COLO829 (cell line): ENCODE data around the gene FAM120B.
"Not testable (repeated sequence)": the region's sequence is repeated elsewhere in the genome, so short reads cannot be mapped to it uniquely, and the experiment has no call there.

ENCODE experiments used
- DNase-seq: peaks from one replicate; pipeline ENCODE4 v3.0.0; 2012; ENCODE audit warnings: low spot score

The FAM120B gene

DNA sequence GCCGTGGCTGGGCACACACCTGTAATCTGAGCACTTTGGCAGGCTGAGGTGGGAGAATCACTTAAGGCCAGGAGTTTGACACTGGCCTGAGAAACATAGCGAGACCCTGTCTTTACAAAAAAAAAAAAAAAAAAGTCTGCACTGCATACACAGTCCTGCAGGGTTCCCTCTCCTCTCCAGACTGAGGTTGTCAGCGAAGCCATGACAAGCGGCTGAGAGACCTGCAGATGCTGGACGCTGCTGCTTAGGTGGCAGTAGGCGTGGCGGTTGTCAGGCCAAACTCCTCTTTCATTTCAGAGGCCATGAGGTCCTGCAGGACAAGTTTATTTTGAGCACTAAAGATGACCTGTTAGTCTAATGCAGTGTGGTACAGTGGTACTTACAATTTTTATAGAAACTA lies 86.5 kb downstream of the FAM120B start:
- no peak for DNase-seq

DNA sequence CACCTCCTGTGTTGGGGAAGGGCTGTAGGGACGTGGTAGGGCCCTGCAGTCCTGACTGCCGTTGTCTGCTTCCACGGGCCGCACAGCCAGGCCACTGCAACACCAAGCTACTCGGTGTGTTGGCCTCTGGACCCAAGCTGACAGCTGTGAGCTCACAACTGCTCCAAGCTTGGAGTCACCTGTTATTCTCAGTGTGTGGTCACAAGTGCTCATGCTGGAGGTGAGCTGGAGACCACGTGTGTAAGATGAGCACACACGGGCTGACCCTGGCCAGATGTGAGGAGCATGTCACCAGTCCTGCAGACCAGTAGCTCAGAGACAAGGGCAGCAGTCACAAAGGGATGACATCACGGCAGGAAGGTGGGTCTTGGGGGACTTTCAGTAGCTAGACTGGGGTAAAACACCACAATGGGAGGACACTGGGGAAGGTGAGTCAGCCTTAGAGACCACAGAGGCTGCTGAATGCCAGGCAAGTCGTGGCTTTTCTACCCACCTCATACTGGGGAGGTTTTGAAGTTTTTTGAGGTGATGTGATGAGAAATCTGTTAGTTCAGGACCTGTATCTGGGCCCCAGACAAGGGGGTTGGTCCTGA lies 87.3 kb downstream of the FAM120B start:
- DNase-seq = no peak

DNA sequence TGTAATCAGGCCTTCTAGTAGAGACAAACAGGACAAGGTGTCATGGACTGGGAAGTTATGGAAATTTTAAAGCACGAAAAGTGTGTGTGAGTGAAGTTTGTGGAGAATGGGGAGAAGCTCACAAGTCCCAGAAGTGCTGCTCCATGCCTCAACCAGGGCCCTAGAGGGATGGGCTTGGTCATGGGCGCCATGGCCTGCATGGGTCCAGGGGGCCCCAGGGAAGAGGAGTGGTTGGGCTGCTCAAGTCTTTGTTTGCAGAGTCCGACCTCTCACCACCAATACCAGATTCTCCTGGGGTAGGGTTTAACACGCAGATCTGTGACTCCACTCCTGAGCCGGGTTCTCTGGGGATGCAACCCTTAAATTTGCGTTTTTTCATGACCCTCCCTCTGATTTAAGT lies 88.4 kb downstream of the FAM120B start:
- no peak for DNase-seq

DNA sequence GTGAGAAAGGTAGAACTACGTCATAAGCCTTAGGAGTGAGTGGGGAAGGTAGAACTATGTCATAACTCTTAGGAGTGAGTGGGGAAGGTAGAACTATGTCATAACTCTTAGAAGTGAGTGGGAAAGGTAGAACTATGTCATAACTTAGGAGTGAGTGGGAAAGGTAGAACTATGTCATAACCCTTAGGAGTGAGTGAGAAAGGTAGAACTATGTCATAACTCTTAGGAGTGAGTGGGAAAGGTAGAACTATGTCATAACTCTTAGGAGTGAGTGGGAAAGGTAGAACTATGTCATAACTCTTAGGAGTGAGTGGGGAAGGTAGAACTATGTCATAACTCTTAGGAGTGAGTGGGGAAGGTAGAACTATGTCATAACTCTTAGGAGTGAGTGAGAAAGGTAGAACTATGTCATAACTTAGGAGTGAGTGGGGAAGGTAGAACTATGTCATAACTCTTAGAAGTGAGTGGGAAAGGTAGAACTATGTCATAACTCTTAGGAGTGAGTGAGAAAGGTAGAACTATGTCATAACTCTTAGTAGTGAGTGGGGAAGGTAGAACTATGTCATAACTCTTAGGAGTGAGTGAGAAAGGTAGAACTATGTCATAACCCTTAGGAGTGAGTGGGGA lies 92.3 kb downstream of the FAM120B start:
- DNase-seq = not testable (repeated sequence)

DNA sequence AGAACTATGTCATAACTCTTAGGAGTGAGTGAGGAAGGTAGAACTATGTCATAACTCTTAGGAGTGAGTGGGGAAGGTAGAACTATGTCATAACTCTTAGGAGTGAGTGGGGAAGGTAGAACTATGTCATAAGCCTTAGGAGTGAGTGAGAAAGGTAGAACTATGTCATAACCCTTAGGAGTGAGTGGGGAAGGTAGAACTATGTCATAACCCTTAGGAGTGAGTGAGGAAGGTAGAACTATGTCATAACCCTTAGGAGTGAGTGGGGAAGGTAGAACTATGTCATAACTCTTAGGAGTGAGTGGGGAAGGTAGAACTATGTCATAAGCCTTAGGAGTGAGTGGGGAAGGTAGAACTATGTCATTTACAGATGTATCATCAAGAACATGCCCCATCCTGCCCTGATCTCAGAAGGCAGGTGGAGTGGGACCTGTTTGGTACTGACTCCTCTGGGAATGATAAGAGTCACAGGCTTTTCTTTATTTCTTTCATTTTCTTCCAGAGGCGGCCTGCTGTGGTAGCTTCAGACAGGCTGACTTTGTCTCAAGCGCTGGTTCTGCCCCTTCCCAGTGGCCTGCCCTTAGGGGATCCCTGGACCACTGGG lies 93.5 kb downstream of the FAM120B start:
- not testable (repeated sequence) for DNase-seq

DNA sequence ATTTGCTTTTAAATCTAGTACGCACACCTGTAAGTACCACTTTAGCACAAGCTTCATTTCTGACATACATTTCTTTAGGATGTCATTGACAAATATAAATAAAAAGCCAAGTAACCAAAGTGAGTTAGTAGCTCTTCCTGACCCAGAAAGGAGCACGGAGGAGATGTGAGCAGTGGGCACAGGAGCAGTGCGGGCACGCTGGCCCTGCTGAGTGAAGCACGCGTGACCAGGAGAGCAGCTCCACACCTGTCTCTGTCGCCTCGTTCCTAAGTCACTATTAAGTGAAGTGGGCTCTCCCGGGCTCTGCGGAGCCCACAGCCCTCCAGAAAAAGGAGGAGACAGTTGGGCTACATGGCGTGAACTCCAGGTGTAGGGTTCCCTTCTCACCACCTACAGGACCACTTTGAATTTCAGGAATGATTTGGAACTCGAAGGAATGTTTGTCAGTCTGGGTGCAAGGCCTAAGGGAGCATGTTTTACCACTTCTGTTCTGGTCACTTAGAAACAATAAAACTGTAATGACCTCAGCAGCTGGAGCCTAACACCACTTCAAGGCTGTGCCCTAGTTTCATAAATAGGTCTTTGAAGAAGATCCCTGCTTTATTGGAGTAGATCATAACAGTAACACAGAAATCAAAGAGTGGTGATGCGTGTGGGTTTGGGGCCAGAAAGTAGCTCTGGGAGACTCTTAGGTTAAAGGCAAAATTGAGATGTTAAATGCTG lies 95.9 kb downstream of the FAM120B start:
- no peak for DNase-seq

DNA sequence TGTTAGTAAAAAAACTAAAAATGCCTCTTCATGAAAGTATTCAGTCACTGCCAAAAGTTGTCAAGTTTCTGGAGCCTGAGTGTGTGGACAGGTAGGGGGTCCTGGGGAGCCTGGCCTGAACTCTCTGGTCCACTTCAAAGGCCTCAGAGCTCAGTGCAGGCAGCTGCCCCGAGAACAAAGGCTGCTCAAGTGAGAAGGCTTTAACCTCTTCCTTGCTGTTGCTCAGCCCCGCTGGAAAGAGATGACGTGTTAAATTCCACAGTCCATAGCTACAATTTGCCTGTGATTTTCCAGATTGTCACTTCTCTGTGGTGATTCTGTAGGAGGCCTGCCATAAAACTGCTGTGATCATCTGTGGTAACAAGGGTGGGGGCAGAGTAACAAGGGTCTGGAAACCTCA lies 96.9 kb downstream of the FAM120B start:
- DNase-seq = no peak

DNA sequence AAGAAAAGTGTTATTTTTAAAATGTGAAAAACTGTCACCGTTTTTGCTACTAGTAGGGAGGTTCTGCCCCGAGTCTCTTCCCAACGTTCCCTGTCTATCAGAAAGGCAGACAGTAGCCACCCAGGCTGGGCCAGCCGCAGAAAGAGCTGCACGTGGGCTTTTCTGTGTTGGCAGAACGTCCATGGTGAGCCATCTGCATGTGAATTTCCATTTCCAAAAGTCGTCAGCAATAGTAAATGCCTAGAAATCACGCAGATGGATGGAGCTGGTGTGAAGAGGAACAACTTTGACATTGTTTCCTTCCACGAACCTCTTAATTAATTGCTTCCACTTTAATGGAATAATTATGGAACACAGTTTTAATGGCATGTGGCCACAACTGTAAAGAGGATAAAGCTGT lies 97.5 kb downstream of the FAM120B start:
- no peak for DNase-seq

DNA sequence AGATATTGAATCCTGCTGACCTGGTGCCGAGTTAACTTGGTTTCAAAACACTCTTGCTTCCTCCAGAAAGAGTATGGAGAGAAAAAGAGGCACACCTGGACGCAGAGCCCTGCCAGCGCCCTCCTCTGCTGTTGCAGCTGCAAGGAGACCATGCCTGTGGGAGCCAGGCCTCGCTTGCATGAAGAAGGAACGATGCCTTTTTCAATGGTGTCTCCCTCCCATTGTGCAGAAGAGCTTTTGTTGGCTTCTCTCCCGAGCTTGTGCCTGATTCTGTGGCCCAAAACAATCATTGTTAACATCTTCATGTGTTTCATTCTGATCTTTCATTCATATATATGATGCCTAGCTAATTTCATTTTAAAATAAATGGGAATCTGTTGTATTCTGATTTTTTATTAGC lies 98.1 kb downstream of the FAM120B start:
- DNase-seq = no peak

DNA sequence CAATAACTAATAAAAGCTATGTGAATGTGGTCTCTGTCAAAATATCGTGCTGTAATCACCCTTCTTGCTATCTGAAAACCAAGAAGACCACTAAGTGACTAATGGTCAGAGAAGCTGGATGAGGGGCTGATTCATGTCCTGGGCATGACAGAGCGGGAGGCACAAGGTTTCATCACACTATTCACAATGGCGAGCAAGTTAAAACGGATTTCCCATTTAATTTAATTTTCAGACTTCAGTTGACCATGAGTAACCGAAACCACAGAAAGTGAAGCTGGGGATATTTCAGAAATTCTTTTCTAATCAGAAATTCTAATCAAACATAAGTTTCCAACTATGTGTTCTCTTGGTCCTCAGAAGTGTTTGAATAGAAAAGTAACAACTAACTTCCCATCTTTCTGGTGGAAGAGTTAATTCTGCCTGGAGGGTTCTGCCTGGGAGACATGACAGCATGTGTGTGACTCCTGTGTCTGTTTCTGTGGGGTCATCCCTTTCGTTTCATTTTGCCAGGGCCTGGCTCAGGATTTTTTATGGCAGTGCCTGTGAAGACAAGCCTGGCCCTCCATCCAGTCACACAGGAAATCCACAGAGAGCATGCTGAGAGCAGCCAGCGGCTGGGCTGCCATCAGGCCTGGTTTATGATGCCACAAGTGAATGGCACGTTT lies 98.9 kb downstream of the FAM120B start:
- no peak for DNase-seq

DNA sequence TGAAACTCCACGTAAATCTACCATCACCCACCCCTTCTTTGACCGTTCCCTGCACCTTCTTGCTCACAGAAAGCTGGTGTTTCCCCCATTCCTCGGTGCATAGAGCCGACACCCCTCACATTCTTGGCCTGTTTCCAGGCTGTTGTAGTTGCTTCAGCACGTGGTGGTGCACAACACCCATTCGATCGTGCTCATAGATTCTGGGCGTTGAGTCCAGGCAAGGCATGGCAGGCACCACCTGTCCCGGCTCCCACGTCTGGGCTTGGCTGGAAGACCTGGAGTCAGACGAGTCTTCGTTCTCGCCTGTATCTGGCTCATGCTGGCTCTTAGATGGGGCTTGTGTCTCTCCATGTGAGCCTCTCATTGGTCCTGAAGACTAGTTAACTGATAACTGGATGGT lies 100.6 kb downstream of the FAM120B start:
- DNase-seq = no peak

DNA sequence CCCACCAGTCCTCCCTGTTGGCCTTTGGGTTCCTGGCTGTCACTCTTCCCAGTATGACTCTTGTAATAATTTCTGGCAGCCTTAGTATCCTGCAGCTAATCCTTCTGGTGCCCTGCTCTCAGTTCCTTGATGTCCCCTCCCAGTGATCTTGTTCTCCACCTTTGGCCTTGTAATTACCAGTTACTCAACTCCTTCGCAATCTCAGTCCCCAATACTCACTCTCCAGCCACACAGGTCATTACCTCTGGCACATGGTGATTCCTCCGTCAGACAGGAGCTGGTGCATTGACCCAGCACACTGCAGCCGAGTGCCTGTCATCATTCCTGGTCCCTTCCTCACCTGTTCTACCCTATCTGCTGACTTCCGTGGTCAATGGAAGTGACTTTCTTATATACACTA lies 101.4 kb downstream of the FAM120B start:
- no peak for DNase-seq

DNA sequence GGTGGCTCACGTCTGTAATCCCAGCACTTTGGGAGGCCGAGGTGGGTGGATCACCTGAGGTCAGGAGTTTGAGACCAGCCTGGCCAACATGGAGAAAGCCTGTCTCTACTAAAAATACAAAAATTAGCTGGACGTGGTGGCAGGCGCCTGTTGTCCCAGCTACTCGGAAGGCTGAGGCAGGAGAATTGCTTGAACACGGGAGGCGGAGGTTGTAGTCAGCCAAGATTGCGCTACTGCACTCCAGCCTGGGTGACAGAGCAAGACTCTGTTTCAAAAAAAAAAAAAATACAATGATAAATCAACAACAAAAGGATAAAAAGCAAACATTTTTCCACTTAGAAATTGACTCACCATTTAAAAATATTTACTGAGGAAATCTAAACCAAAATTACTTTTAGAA lies 103.2 kb downstream of the FAM120B start:
- DNase-seq = not testable (repeated sequence)

DNA sequence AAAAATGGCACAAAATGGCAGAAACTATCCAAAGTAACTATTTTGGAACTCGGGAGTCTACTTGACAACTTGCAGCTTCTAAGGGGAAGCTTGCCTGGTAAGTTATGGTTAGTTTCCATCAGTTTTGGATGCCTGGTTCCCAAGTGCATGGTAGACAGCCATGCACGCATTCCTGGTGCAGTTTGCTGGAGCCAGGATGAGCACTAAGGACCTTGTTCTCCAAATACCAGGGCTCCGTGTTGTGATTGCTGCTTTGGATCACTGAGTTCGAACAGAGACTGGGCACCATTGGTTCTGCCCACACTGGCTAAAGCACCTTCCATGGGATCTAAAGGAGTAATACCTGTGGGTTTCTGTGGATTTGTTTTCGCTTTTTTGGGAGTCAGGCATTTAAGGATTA lies 103.7 kb downstream of the FAM120B start:
- DNase-seq = no peak

DNA sequence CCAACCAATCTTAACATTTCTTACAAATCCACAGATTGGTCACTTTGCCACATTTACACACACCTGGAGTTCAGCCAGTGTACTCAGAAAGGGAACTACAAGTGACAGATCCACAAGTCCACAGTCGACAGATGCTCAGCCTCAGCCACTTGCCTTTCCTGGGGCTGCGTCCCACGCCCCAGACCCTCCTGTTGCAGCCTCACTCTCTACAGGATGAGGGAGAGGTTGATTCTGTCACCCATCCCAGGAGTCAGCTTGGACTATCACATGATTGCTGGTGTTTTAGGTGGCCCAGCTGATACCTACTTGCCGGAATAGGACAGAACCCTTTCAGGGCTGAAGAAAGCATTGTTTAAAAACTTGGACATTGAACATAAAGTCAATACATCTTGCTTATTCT lies 108.8 kb downstream of the FAM120B start:
- DNase-seq = no peak

DNA sequence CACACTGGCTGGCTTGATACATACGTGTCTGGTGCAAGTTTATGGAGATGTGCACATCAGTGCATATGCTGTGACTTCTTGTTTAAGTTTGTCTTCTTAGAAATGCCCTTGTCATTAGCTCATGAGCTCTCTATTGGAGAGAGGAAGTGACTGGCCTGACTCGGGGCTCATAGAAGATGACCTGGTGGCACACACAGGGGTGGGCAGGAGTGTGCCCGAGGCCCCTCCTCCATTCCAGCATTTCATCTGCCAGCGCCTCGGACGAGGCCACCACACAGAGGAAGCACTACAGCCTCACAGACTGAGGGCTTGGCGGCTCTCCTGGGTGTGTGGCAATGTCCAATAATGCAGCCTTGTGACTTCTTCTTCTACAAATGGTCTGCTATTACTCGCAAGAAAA lies 109.7 kb downstream of the FAM120B start:
- DNase-seq = no peak

DNA sequence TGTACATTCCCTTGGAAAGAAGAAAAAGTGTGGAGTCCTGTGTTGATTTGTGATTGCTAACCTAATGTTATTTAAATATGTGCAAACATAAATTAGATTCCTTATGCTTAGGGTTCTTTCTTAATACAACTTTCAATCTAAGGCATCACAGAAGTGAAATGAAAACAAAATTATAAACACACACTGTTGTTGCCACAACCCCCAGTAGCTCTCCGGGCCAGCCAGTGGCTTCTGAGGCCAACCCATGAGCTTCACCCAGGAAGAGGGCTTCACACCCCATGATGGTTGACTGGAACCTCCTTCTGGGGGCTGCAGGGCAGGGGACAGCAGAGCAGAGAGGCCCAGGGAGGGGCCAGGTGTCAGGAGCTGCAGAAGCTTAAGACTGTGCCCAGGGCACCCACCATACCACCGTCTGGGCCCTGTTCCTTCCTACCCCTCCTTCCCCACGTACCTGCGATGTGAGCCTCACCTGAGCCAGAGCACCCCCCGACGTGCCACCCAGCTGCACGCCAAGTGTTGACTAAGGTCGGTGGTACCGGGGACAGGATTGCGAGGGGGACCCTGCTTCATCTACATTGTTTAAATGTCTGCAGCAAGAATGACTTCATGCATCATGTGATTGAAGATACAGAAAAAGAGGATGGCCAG lies 110.5 kb downstream of the FAM120B start:
- DNase-seq = no peak

DNA sequence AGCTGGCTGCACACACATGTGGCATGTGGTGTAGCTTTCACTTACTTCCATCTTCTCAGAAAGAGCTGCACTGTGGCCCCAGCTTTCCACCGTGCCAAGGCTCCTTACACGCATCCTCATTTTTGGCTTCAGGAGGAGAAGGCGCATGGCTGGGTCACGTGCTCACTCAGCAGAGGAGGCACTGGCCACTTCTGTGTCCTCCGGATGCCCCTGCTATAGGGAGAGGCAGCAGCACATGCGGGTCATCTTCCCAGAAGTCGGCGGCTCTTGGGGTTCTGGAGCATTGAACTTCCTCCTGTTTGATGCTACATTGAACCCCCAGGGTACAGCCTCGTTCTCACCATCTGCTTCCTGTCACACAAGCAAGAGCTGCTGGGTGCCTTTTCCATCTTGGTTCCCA lies 111.3 kb downstream of the FAM120B start:
- no peak for DNase-seq

DNA sequence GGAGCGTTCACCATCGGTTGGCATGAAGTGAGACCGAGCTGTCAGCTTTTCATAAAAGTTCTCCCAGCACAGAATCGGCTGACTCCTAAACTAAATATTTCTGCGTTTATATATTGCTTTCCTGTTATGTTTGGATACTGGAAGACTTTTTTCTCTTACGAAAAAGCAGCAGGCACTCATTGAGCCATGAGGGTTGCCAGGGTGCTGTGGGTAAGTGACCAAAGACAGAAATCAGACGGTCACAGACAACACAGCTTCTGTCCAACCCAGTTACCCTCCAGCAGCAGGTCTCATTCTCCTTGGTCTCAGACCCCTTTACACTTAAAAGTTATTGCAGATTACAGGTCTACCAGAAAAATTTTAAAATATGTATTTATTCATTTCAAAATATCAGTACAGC lies 113.7 kb downstream of the FAM120B start:
- no peak for DNase-seq

DNA sequence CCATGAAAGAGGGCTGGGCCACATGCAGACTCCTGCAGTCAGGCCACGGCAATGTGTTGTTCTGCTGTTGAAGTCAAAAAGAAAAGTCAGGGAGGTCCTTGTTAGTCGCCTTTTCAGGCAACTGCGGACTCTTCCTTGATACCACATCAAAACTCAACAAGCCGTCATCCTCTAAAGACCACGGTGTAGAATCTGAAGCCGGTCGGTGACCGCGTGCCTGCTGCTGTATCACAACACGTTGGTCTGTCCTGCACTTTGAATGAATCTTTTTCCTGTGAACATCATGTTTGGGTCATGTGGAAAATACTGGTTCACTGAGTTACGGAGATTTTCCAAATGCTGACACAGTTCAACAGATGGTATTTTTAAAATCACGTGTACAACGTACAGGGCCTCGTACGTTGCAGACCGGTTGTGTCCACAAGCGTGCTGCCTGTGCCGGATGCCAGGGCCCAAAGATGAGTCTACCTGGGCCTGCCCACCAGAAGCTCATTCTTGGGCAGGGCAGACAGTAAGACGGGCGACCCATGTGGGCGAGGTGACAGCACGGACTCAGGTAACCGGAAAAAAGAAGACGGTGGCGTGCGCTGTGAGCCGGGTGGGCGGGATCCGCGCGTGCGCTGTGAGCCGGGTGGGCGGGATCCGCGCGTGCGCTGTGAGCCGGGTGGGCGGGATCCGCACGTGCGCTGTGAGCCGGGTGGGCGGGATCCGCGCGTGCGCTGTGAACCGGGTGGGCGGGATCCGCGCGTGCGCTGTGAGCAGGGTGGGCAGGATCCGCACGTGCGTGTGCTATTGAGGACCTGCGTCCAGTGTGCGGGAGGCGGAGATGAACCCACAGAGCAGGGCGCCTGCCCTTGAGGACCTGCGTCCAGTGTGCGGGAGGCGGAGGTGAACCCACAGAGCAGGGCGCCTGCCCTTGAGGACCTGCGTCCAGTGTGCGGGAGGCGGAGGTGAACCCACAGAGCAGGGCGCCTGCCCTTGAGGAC lies 114.5 kb downstream of the FAM120B start:
- DNase-seq = no peak

DNA sequence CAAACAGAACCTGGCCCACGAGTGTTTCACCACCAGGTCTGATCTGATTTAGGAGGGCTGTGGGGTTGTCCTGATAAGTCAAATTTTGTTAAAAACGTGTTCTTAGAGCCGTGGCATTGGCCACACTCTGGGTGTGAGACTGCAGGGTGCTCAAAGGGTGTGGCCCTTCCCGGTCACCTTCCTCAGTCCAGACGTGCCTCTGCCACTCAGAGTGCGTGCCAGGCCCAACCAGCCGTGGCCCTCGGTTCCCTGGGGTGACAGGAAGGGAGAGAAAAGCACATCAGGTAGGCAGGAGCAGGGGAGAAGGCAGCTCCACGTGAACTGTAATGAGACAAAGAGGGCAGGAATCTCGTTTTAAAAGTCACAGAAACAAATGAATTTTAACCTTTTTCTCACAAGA lies 115.4 kb downstream of the FAM120B start:
- DNase-seq = no peak
